HepG2 (cell line): Measurements from ENCODE around the gene TMEM134. TPM values are rescaled to one million over a fixed set of nuclear protein-coding genes. Genes with fewer than 3 reads are reported as not detected.

Experiments
- ATAC-seq: fragments of 200-7000 bp; cut with Tn5 transposase; 3 replicates; pipeline ENCODE4 v1.9.1; 2020; ENCODE audit warnings: mild to moderate bottlenecking, moderate library complexity
- BruUV-seq: library from RNA; stranded (reverse); fragments of 400-500 nt; replicated peaks from 2 replicates; lab custom pipeline; 2021; lab: Mats Ljungman, UMichigan
- CTCF ChIA-PET: fragments of 300-600 bp; formaldehyde crosslinking; extraction: SDS; loops from one replicate; lab custom pipeline; 2021; ENCODE audit warnings: low total read pairs, inconsistent platforms, low intra/inter-chr PET ratio; lab: Yijun Ruan, JAX
- POLR2A ChIA-PET: fragments of 350-600 bp; sonication (Branson Sonifier 250); formaldehyde crosslinking; loops from one replicate; lab custom pipeline; 2020; ENCODE audit warnings: antibody characterized with exemption, inconsistent platforms; lab: Yijun Ruan, JAX
- DNase-seq: peaks from one replicate; pipeline ENCODE4 v3.0.0-alpha.2; 2015; ENCODE audit warnings: low spot score
- FAIRE-seq: peaks from 3 replicates; lab custom pipeline; 2011; peaks lifted over from hg19 to GRCh38; lab: Jason Lieb, UNC
- H2AFZ ChIP-seq: one replicate; pipeline ENCODE4 v1.6.1; 2011; ENCODE audit warnings: low read length, inconsistent platforms
- H3K27ac ChIP-seq: fragments of 300-600 bp; 3 replicates; pipeline ENCODE4 v1.8.0; 2011; ENCODE audit warnings: mixed run types, mild to moderate bottlenecking, mixed read lengths, low read length, inconsistent platforms; ENCODE audit not compliant: insufficient read depth; ENCODE audit errors: extremely low read length
- H3K27me3 ChIP-seq, 2 experiments: fragments of 200-600 bp in 1 of 2; 2 replicates in 1 of 2; 3 replicates in 1 of 2; pipeline versions ENCODE4 v1.6.0 to v1.8.0; 2011; ENCODE audit warnings: low read length in 2 of 2, mild to moderate bottlenecking in 2 of 2, moderate library complexity in 2 of 2, inconsistent platforms in 1 of 2; ENCODE audit not compliant: insufficient read depth in 2 of 2, control insufficient read depth in 1 of 2
- H3K36me3 ChIP-seq, 2 experiments: fragments of 200-600 bp in 1 of 2; replicated peaks in 1 of 2; 2 replicates in 1 of 2; 3 replicates in 1 of 2; pipeline versions ENCODE4 v1.5.1 to v1.8.0; 2011; ENCODE audit warnings: low read length in 2 of 2, inconsistent platforms in 1 of 2; ENCODE audit not compliant: insufficient read depth in 2 of 2, control insufficient read depth in 1 of 2
- H3K4me1 ChIP-seq: 2 replicates; pipeline ENCODE4 v1.5.1; 2012; ENCODE audit warnings: low read length, inconsistent platforms; ENCODE audit not compliant: insufficient read depth
- H3K4me2 ChIP-seq: 2 replicates; pipeline ENCODE4 v1.6.0; 2011; ENCODE audit warnings: low read depth, low read length, inconsistent platforms
- H3K4me3 ChIP-seq, 3 experiments: fragments of 200-600 bp in 1 of 3; sonication (generic), shearing (Covaris generic) in 1 of 3; replicated peaks in 1 of 3; 2 replicates each; pipeline ENCODE4 v1.5.1; 2011 to 2016; ENCODE audit warnings: low read length in 3 of 3, inconsistent platforms in 2 of 3, low read depth in 2 of 3, mild to moderate bottlenecking in 2 of 3, control low read depth in 1 of 3, mixed read lengths in 1 of 3; ENCODE audit not compliant: insufficient read depth in 1 of 3
- H3K79me2 ChIP-seq: one replicate; pipeline ENCODE4 v1.6.1; 2011; ENCODE audit warnings: low read length, inconsistent platforms; ENCODE audit not compliant: insufficient read depth
- H3K9ac ChIP-seq: 2 replicates; pipeline ENCODE4 v1.6.0; 2011; ENCODE audit warnings: mild to moderate bottlenecking, low read depth, low read length, inconsistent platforms; ENCODE audit not compliant: insufficient read depth
- H3K9me3 ChIP-seq: 2 replicates; pipeline ENCODE4 v1.5.1; 2012; ENCODE audit warnings: mild to moderate bottlenecking, low read length
- H4K20me1 ChIP-seq: 2 replicates; pipeline ENCODE4 v1.6.0; 2011; ENCODE audit warnings: inconsistent platforms, mild to moderate bottlenecking, low read length, moderate library complexity; ENCODE audit not compliant: insufficient read depth
- HOXA7 ChIP-seq: sonication (generic); formaldehyde crosslinking; IDR thresholded peaks from 2 replicates; pipeline ENCODE4 v1.8.1; 2022; ENCODE audit warnings: mild to moderate bottlenecking, missing genetic modification reagents, moderate library complexity
- KAT2B ChIP-seq: fragments of 150-350 bp; IDR thresholded peaks from 2 replicates; pipeline ENCODE4 v1.6.1; 2014; ENCODE audit warnings: low read depth, low read length, borderline replicate concordance
- PATZ1 ChIP-seq: sonication (generic); formaldehyde crosslinking; IDR thresholded peaks from 2 replicates; pipeline ENCODE4 v1.4.0; 2020; ENCODE audit warnings: missing genetic modification reagents
- SMARCC2 ChIP-seq: fragments of 450-650 bp; IDR thresholded peaks from 2 replicates; pipeline ENCODE4 v1.6.1; 2017; ENCODE audit warnings: antibody characterized with exemption, mild to moderate bottlenecking
- ZFAT ChIP-seq: sonication (generic); formaldehyde crosslinking; conservative IDR thresholded peaks from 2 replicates; pipeline ENCODE4 v1.8.1; 2023; ENCODE audit warnings: missing genetic modification reagents, inconsistent platforms
- ZNF263 ChIP-seq: sonication (generic); formaldehyde crosslinking; IDR thresholded peaks from 2 replicates; pipeline ENCODE4 v1.4.0; 2020; ENCODE audit warnings: missing genetic modification reagents
- ZNF354B ChIP-seq: sonication (generic); formaldehyde crosslinking; IDR thresholded peaks from 2 replicates; pipeline ENCODE4 v1.8.0; 2022; ENCODE audit warnings: mild to moderate bottlenecking, missing genetic modification reagents
- ZNF891 ChIP-seq: sonication (generic); formaldehyde crosslinking; IDR thresholded peaks from 2 replicates; pipeline ENCODE4 v1.5.0; 2020; ENCODE audit warnings: mild to moderate bottlenecking, missing genetic modification reagents
- WGBS: methylation state at CpG from one replicate; pipeline ENCODE4 v1.1.6; 2017; ENCODE audit warnings: low lambda C conversion rate; 5-methylcytosine and 5-hydroxymethylcytosine counted together
- in situ Hi-C: cut with HindIII; loops from 2 replicates; pipeline ENCODE4 v1.10.0; 2017; ENCODE audit warnings: low pct_unique_long_range_greater_than_20kb; ENCODE audit not compliant: extremely low pct_ligation_motif_present
- intact Hi-C: fragments of 100-400 bp; cut with micrococcal nuclease; formaldehyde crosslinking; loops from one replicate; pipeline ENCODE4 v1.10.0; 2022; ENCODE audit not compliant: unreplicated experiment
- polyA plus RNA-seq, 8 experiments: library from polyadenylated mRNA; depleted of rRNA in 3 of 8; stranded (reverse) in 7 of 8; unstranded in 1 of 8; fragments of >200 nt; fragmentation: Illumina TruSeq in 4 of 8; extraction: Trizol in 4 of 8; gene quantifications; 2 replicates each; pipeline versions ENCODE4 v1.2.1 to v1.2.3, GENCODE V29; 2011 to 2016; ENCODE audit warnings: low read depth in 4 of 8, missing spikeins in 1 of 8, mixed read lengths in 1 of 8; ENCODE audit not compliant: insufficient read depth in 1 of 8
- total RNA-seq, 5 experiments: library from RNA; depleted of rRNA; stranded (reverse); fragments of >200 nt; fragmentation: Illumina TruSeq; extraction: Trizol; gene quantifications; 2 replicates each; pipeline ENCODE4 v1.2.3, GENCODE V29; 2016; ENCODE audit warnings: low read depth in 1 of 5

Gene TMEM134
- total and polyA plus RNA-seq, 2 of the 13 experiments (the other 11 are each of a cell fraction or from before 2014, with no cell fraction given), result 6.9 to 26.9 TPM

- no peaks in the 10 kb centered on the region for H3K36me3 ChIP-seq
- TF ChIP-seq SMARCC2, result no peak
- DNase-seq (no peak), ATAC-seq (no peak), FAIRE-seq (no peak)
- intact Hi-C loops, result no loop called here
- CTCF ChIA-PET, result no interaction called here
- no peaks in the 10 kb centered on the region for H3K79me2 ChIP-seq
- H3K4me3 ChIP-seq, result no peak within 1 kb of the TSS; a peak in 1 of 6 replicates
- 22% methylated on average over 5 of the region's 67 CpGs for whole genome bisulfite sequencing
- H4K20me1 ChIP-seq, result no peaks in the 10 kb centered on the region
- in situ Hi-C loops, result no loop called here
- H3K27ac ChIP-seq, result no peak within 1 kb of the TSS
- H3K4me2 ChIP-seq, result peak within 1 kb of the TSS; percentile 64; the same call in 1 of the 2 replicates
- peaks cover 11 to 74% of the 10 kb centered on the region in 2 experiments; a peak in 4 of 5 replicates for H3K27me3 ChIP-seq
- H3K9me3 ChIP-seq, result no peaks in the 10 kb centered on the region
- peaks cover 70% of the 10 kb centered on the region for H3K4me1 ChIP-seq
- POLR2A ChIA-PET, result interaction anchor here (0.6 kb wide), 1 partner anchor 792 kb away, joined by 3 read pairs; no protein-coding TSS in a partner anchor
- BruUV-seq, result no TSS peak
- no peak within 1 kb of the TSS for H3K9ac ChIP-seq
- H2AFZ ChIP-seq, result no peak within 1 kb of the TSS
These were observed 53.3 kb downstream of the TMEM134 start, which contains the start of gene CARNS1 for GRCh38 chr11:67415501-67416304. Gene CARNS1 (plus strand): TSS chr11:67415678. CDS start chr11:67416200, 522 bp downstream.

GRCh38 chr11:67413266-67413849 lies 55.7 kb downstream of the TMEM134 start:
- WGBS, result 10% methylated on average over 2 of the region's 2 CpGs
- DNase-seq, result no peak
- Histone ChIP-seq H3K9me3 (no peaks in the 10 kb centered on the region), H2AFZ (no peak overlapping the region), H3K9ac (no peak overlapping the region), H3K79me2 (no peaks in the 10 kb centered on the region), H3K36me3 (no peaks in the 10 kb centered on the region), H4K20me1 (no peaks in the 10 kb centered on the region), H3K4me1 (peaks cover 68% of the 10 kb centered on the region), H3K4me2 (no peak overlapping the region), H3K27me3 (peaks cover 10 to 65% of the 10 kb centered on the region in 2 experiments; a peak in 4 of 5 replicates), H3K27ac (no peak overlapping the region), H3K4me3 (no peak overlapping the region)
- intact Hi-C loops (no loop called here), in situ Hi-C loops (no loop called here)
- BruUV-seq, result no TSS peak
- peak; percentile 17 for ATAC-seq
- no peak for FAIRE-seq
- TF ChIP-seq HOXA7 (CRISPR knock-in tag) (no peak), ZNF354B (CRISPR knock-in tag) (no peak), ZFAT (CRISPR knock-in tag) (no peak), KAT2B (no peak), ZNF891 (CRISPR knock-in tag) (no peak), ZNF263 (CRISPR knock-in tag) (0 out of 2 replicates have a peak, but pooled peaks have one; percentile 18), PATZ1 (CRISPR knock-in tag) (0 out of 2 replicates have a peak, but pooled peaks have one; percentile 24)
- ChIA-PET CTCF (no interaction called here), POLR2A (interaction anchor here (1.2 to 1.3 kb wide), 2 partner anchors 12 to 14 kb away, joined by 3 to 4 read pairs; partner anchors contain the start of genes PPP1CA and RPS6KB2)
